Natural killer cell (primary cell): ENCODE results near the gene NAGLU. TPM values are rescaled to one million over a fixed set of nuclear protein-coding genes. Genes with fewer than 3 reads are reported as not detected.
A peak's percentile ranks its signal among the peaks of the same experiment; 100 is the strongest.

Experiments used
- ATAC-seq, 3 donors: fragments of 150-1000 bp in 2 of 3; fragments of 200-7000 bp in 1 of 3; cut with Tn5 transposase; 1 replicate in 1 of 3; 2 replicates in 2 of 3; pipeline ENCODE4 v1.10.0; 2021; ENCODE audit warnings: mild to moderate bottlenecking in 2 of 3, moderate library complexity in 2 of 3
- DNase-seq, 2 donors: peaks; one replicate each; pipeline versions ENCODE4 v3.0.0 to v3.0.0-alpha.2; 2013 to 2021; ENCODE audit warnings: mixed read lengths in 1 of 2
- H3K27ac ChIP-seq: one replicate; pipeline ENCODE4 v1.5.1; 2013; ENCODE audit warnings: mild to moderate bottlenecking, low read length
- H3K27me3 ChIP-seq: one replicate; pipeline ENCODE4 v1.6.1; 2013; ENCODE audit warnings: low read length; ENCODE audit not compliant: control insufficient read depth, insufficient read depth
- H3K36me3 ChIP-seq: one replicate; pipeline ENCODE4 v1.6.1; 2013; ENCODE audit warnings: low read length; ENCODE audit not compliant: control insufficient read depth, insufficient read depth
- H3K4me1 ChIP-seq: one replicate; pipeline ENCODE4 v1.6.1; 2013; ENCODE audit warnings: low read length; ENCODE audit not compliant: control insufficient read depth, insufficient read depth
- H3K4me3 ChIP-seq: one replicate; pipeline ENCODE4 v1.5.1; 2013; ENCODE audit warnings: low read length
- H3K9me3 ChIP-seq: one replicate; pipeline ENCODE4 v1.6.1; 2013; ENCODE audit warnings: low read length; ENCODE audit not compliant: control insufficient read depth, insufficient read depth
- H3K27ac Mint-ChIP-seq, 2 donors: one replicate each; pipeline ENCODE4 v1.8.0; 2022; ENCODE audit warnings: mild to moderate bottlenecking in 2 of 2, mixed read lengths in 2 of 2, moderate library complexity in 1 of 2
- H3K27me3 Mint-ChIP-seq, 2 donors: one replicate each; pipeline ENCODE4 v1.8.0; 2022; ENCODE audit warnings: low read depth in 2 of 2, mixed read lengths in 2 of 2
- H3K36me3 Mint-ChIP-seq: one replicate; pipeline ENCODE4 v1.8.0; 2022; ENCODE audit warnings: mixed read lengths
- H3K4me1 Mint-ChIP-seq, 2 donors: one replicate each; pipeline ENCODE4 v1.8.0; 2022; ENCODE audit warnings: mixed read lengths in 2 of 2
- H3K4me3 Mint-ChIP-seq: one replicate; pipeline ENCODE4 v1.8.0; 2022; ENCODE audit warnings: mild to moderate bottlenecking, moderate library complexity, mixed read lengths
- H3K9me3 Mint-ChIP-seq, 2 donors: one replicate each; pipeline ENCODE4 v1.8.0; 2022; ENCODE audit warnings: mixed read lengths in 2 of 2
- CTCF ChIP-seq: fragments of 200-600 bp; IDR thresholded peaks from one replicate; pipeline ENCODE4 v1.8.0; 2022; ENCODE audit warnings: antibody characterized with exemption
- WGBS: methylation state at CpG from one replicate; pipeline ENCODE4 v1.1.7; 2013; ENCODE audit warnings: missing lambda C conversion rate; ENCODE audit not compliant: insufficient coverage; 5-methylcytosine and 5-hydroxymethylcytosine counted together
- intact Hi-C: fragments of 100-400 bp; cut with micrococcal nuclease; formaldehyde crosslinking; loops from one replicate; pipeline ENCODE4 v1.14.2; 2022
- total RNA-seq, 4 donors: library from RNA; stranded (reverse); fragments of 120-200 nt in 1 of 4; gene quantifications; one replicate each; pipeline versions ENCODE4 v1.2.3 to v1.2.4, GENCODE V29; 2013 to 2022

The NAGLU gene
- total RNA-seq, 3 donors from 2014 or later (not counting 1 experiment from before 2014, with no cell fraction given), result 34.8 to 44.3 (median 36.4) TPM

GRCh38 chr17:42553161-42553818, 17.2 kb downstream of the NAGLU start:
- Mint-ChIP-seq H3K27ac (peak overlapping the region in 1 of 2 donors; percentile 91), H3K9me3 (no peaks in the 10 kb centered on the region), H3K27me3 (no peaks in the 10 kb centered on the region), H3K36me3 (no peaks in the 10 kb centered on the region), H3K4me3 (peak overlapping the region; percentile 91), H3K4me1 (peaks cover 18 to 43% of the 10 kb centered on the region in 2 donors)
- no peak for TF ChIP-seq CTCF
- Histone ChIP-seq H3K4me3 (no peak overlapping the region), H3K4me1 (peaks cover 37% of the 10 kb centered on the region), H3K27ac (no peak overlapping the region), H3K9me3 (no peaks in the 10 kb centered on the region), H3K27me3 (no peaks in the 10 kb centered on the region), H3K36me3 (no peaks in the 10 kb centered on the region)
- no peak for DNase-seq
- ATAC-seq, result no peak
- intact Hi-C loops, result no loop called here
- 95% methylated on average over 45 of the region's 45 CpGs for WGBS

GRCh38 chr17:42553866-42554249, 17.8 kb downstream of the NAGLU start:
- Mint-ChIP-seq H3K27ac (peak overlapping the region; percentile 82 to 91), H3K4me3 (peak overlapping the region; percentile 91), H3K9me3 (no peaks in the 10 kb centered on the region), H3K4me1 (peaks cover 16 to 41% of the 10 kb centered on the region in 2 donors), H3K36me3 (no peaks in the 10 kb centered on the region), H3K27me3 (no peaks in the 10 kb centered on the region)
- H3K36me3 ChIP-seq, result no peaks in the 10 kb centered on the region
- DNase-seq (peak in 1 of 2 donors; percentile 54), ATAC-seq (peak in 1 of 3 donors; percentile 16)
- H3K27me3 ChIP-seq, result no peaks in the 10 kb centered on the region
- no peaks in the 10 kb centered on the region for H3K9me3 ChIP-seq
- H3K27ac ChIP-seq, result peak overlapping the region; percentile 94
- peaks cover 33% of the 10 kb centered on the region for H3K4me1 ChIP-seq
- peak overlapping the region; percentile 86 for H3K4me3 ChIP-seq
- TF ChIP-seq CTCF, result no peak
- WGBS, result 67% methylated on average over 16 of the region's 16 CpGs
- intact Hi-C loops, result loop anchor here (2.0 kb wide), 1 partner anchor 17 kb away; the partner anchor contains the start of gene NAGLU

- no peaks in the 10 kb centered on the region for H3K36me3 ChIP-seq
- peak; percentile 85 to 88 (median 88) for ATAC-seq
- H3K4me3 ChIP-seq, result peak overlapping the region; percentile 86
- H3K27ac ChIP-seq, result peak overlapping the region; percentile 94
- H3K4me1 Mint-ChIP-seq, result peaks cover 10 to 35% of the 10 kb centered on the region in 2 donors
- H3K9me3 ChIP-seq, result no peaks in the 10 kb centered on the region
- peak overlapping the region; percentile 91 for H3K4me3 Mint-ChIP-seq
- no peaks in the 10 kb centered on the region for H3K36me3 Mint-ChIP-seq
- 1% methylated on average over 82 of the region's 82 CpGs for WGBS
- no peaks in the 10 kb centered on the region for H3K9me3 Mint-ChIP-seq
- TF ChIP-seq CTCF, result no peak
- intact Hi-C loops, result loop anchor here (2.0 kb wide), 1 partner anchor 18 kb away; the partner anchor contains the start of gene NAGLU
- no peaks in the 10 kb centered on the region for H3K27me3 ChIP-seq
- H3K27ac Mint-ChIP-seq, result peak overlapping the region; percentile 82 to 91
- no peaks in the 10 kb centered on the region for H3K27me3 Mint-ChIP-seq
- H3K4me1 ChIP-seq, result peaks cover 30% of the 10 kb centered on the region
- peak; percentile 71 to 86 for DNase-seq
Measured at GRCh38 chr17:42554250-42555121, 18.4 kb downstream of the NAGLU start.
